Measurements from ENCODE around the gene EYA2.

The EYA2 gene

GRCh38 chr20:47215653-47216397 lies 321.2 kb downstream of the EYA2 start:
- Histone ChIP-seq H3K9ac (ENCODE audit: low read depth, low read length) (no peak overlapping the region), H3K4me1 (ENCODE audit: control insufficient read depth, insufficient read depth, low read length) (no peaks in the 10 kb centered on the region), H3K36me3 (ENCODE audit: control insufficient read depth, insufficient read depth, low read length) (peaks cover 53% of the 10 kb centered on the region), H3K9me3 (ENCODE audit: control insufficient read depth, insufficient read depth, low read length) (no peaks in the 10 kb centered on the region), H3K27me3 (ENCODE audit: control insufficient read depth, insufficient read depth, low read length) (no peaks in the 10 kb centered on the region), H3K4me3 (ENCODE audit: low read depth, low read length) (no peak overlapping the region)

- H3K9me3 ChIP-seq (ENCODE audit: control insufficient read depth, insufficient read depth, low read length), result no peaks in the 10 kb centered on the region
- H3K27me3 ChIP-seq (ENCODE audit: control insufficient read depth, insufficient read depth, low read length), result no peaks in the 10 kb centered on the region
- H3K9ac ChIP-seq (ENCODE audit: low read depth, low read length), result no peak overlapping the region
- H3K4me3 ChIP-seq (ENCODE audit: low read depth, low read length), result no peak overlapping the region
- H3K36me3 ChIP-seq (ENCODE audit: control insufficient read depth, insufficient read depth, low read length), result peaks cover 47% of the 10 kb centered on the region
- H3K4me1 ChIP-seq (ENCODE audit: control insufficient read depth, insufficient read depth, low read length), result no peaks in the 10 kb centered on the region
Measured at GRCh38 chr20:47216819-47217410, 322.3 kb downstream of the EYA2 start.

DNA sequence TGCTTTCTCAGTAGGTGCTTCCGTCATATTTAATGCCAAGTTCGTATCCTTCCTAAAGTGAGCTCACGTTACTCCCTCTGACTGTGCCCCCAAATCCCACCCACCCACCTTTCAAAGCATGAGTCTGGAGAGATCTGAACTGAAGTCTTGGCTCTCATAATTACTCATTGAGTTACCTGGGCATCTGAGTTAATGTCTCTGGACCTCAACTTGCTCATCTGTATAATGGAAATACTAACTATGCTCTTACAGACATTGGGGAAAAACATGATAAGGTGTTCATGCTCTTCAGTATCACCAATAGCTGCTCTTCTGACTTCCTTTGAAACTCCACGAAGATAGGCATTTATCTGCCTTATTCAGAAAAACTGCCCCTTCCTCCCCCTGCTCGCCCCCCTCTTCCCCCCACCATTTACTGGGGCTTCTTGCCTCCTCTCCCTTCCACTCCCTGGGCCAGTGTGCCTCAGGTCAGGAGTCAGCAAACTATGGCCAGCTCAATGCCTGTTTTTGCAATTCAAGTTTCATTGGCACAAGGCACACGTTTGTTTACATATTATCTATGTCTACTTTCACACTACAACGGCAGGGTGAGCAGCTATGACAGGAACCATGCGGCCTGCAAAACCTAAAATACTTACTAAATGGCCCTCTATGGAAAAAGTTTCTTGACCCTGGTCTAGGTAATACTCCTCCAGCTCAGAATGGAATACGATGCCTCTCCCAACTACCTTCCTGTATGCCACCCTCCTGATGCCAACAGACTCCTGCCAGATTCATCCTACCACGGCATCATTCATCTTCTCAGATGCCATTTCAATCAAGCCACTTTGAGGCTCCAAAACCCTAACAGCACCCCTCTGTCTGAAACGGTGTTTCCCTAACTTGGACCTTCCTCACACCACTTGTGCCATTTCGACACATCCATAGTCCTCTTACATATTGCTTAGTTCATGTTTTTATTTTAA lies 323.1 kb downstream of the EYA2 start:
- Histone ChIP-seq H3K4me1 (ENCODE audit: control insufficient read depth, insufficient read depth, low read length) (no peaks in the 10 kb centered on the region), H3K9me3 (ENCODE audit: control insufficient read depth, insufficient read depth, low read length) (no peaks in the 10 kb centered on the region), H3K4me3 (ENCODE audit: low read depth, low read length) (no peak overlapping the region), H3K27me3 (ENCODE audit: control insufficient read depth, insufficient read depth, low read length) (no peaks in the 10 kb centered on the region), H3K9ac (ENCODE audit: low read depth, low read length) (no peak overlapping the region), H3K36me3 (ENCODE audit: control insufficient read depth, insufficient read depth, low read length) (peaks cover 41% of the 10 kb centered on the region)

DNA sequence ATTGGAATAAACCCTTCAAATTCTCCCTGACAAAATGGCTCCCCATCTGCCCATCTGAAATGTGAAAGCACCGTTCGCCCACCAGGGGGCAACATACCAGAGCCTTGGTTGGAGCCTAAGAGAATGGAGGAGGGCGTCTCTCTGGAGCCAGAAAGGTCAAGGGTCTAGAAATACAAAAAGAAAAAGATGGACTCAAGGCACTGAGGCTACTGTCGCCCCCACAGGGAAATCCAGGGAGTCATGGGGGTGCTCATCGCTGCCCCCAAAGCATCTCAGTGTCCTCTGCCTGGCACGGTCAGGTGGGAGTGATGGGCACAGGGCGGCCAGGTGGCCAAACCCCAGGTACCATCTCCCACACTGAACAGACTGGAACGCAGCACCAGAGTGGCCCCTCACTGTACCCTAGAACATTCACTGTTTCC lies 325.5 kb downstream of the EYA2 start:
- Histone ChIP-seq H3K9ac (ENCODE audit: low read depth, low read length) (no peak overlapping the region), H3K4me3 (ENCODE audit: low read depth, low read length) (no peak overlapping the region), H3K4me1 (ENCODE audit: control insufficient read depth, insufficient read depth, low read length) (no peaks in the 10 kb centered on the region), H3K27me3 (ENCODE audit: control insufficient read depth, insufficient read depth, low read length) (no peaks in the 10 kb centered on the region), H3K36me3 (ENCODE audit: control insufficient read depth, insufficient read depth, low read length) (peaks cover 45% of the 10 kb centered on the region), H3K9me3 (ENCODE audit: control insufficient read depth, insufficient read depth, low read length) (no peaks in the 10 kb centered on the region)

GRCh38 chr20:47221036-47221625 lies 326.5 kb downstream of the EYA2 start:
- Histone ChIP-seq H3K36me3 (ENCODE audit: control insufficient read depth, insufficient read depth, low read length) (peaks cover 41% of the 10 kb centered on the region), H3K9ac (ENCODE audit: low read depth, low read length) (no peak overlapping the region), H3K4me3 (ENCODE audit: low read depth, low read length) (no peak overlapping the region), H3K4me1 (ENCODE audit: control insufficient read depth, insufficient read depth, low read length) (no peaks in the 10 kb centered on the region), H3K9me3 (ENCODE audit: control insufficient read depth, insufficient read depth, low read length) (no peaks in the 10 kb centered on the region), H3K27me3 (ENCODE audit: control insufficient read depth, insufficient read depth, low read length) (no peaks in the 10 kb centered on the region)

- Histone ChIP-seq H3K4me1 (ENCODE audit: control insufficient read depth, insufficient read depth, low read length) (no peaks in the 10 kb centered on the region), H3K27me3 (ENCODE audit: control insufficient read depth, insufficient read depth, low read length) (no peaks in the 10 kb centered on the region), H3K4me3 (ENCODE audit: low read depth, low read length) (no peak overlapping the region), H3K9ac (ENCODE audit: low read depth, low read length) (no peak overlapping the region), H3K36me3 (ENCODE audit: control insufficient read depth, insufficient read depth, low read length) (peaks cover 46% of the 10 kb centered on the region), H3K9me3 (ENCODE audit: control insufficient read depth, insufficient read depth, low read length) (no peaks in the 10 kb centered on the region)
Measured at GRCh38 chr20:47222468-47223119, 328.0 kb downstream of the EYA2 start.

GRCh38 chr20:47223896-47224295 lies 329.3 kb downstream of the EYA2 start:
- no peak overlapping the region for H3K4me3 ChIP-seq (ENCODE audit: low read depth, low read length)
- no peaks in the 10 kb centered on the region for H3K4me1 ChIP-seq (ENCODE audit: control insufficient read depth, insufficient read depth, low read length)
- no peaks in the 10 kb centered on the region for H3K9me3 ChIP-seq (ENCODE audit: control insufficient read depth, insufficient read depth, low read length)
- H3K27me3 ChIP-seq (ENCODE audit: control insufficient read depth, insufficient read depth, low read length), result no peaks in the 10 kb centered on the region
- H3K36me3 ChIP-seq (ENCODE audit: control insufficient read depth, insufficient read depth, low read length), result peaks cover 39% of the 10 kb centered on the region
- no peak overlapping the region for H3K9ac ChIP-seq (ENCODE audit: low read depth, low read length)

GRCh38 chr20:47224300-47224791 lies 329.7 kb downstream of the EYA2 start:
- no peaks in the 10 kb centered on the region for H3K4me1 ChIP-seq (ENCODE audit: control insufficient read depth, insufficient read depth, low read length)
- no peaks in the 10 kb centered on the region for H3K27me3 ChIP-seq (ENCODE audit: control insufficient read depth, insufficient read depth, low read length)
- H3K9ac ChIP-seq (ENCODE audit: low read depth, low read length), result no peak overlapping the region
- H3K9me3 ChIP-seq (ENCODE audit: control insufficient read depth, insufficient read depth, low read length), result no peaks in the 10 kb centered on the region
- H3K4me3 ChIP-seq (ENCODE audit: low read depth, low read length), result no peak overlapping the region
- H3K36me3 ChIP-seq (ENCODE audit: control insufficient read depth, insufficient read depth, low read length), result peaks cover 41% of the 10 kb centered on the region

GRCh38 chr20:47224857-47225256 lies 330.2 kb downstream of the EYA2 start:
- Histone ChIP-seq H3K9ac (ENCODE audit: low read depth, low read length) (no peak overlapping the region), H3K9me3 (ENCODE audit: control insufficient read depth, insufficient read depth, low read length) (no peaks in the 10 kb centered on the region), H3K4me3 (ENCODE audit: low read depth, low read length) (no peak overlapping the region), H3K4me1 (ENCODE audit: control insufficient read depth, insufficient read depth, low read length) (no peaks in the 10 kb centered on the region), H3K27me3 (ENCODE audit: control insufficient read depth, insufficient read depth, low read length) (no peaks in the 10 kb centered on the region), H3K36me3 (ENCODE audit: control insufficient read depth, insufficient read depth, low read length) (peaks cover 41% of the 10 kb centered on the region)

GRCh38 chr20:47225458-47225857 lies 330.8 kb downstream of the EYA2 start:
- no peaks in the 10 kb centered on the region for H3K9me3 ChIP-seq (ENCODE audit: control insufficient read depth, insufficient read depth, low read length)
- H3K27me3 ChIP-seq (ENCODE audit: control insufficient read depth, insufficient read depth, low read length), result no peaks in the 10 kb centered on the region
- H3K4me3 ChIP-seq (ENCODE audit: low read depth, low read length), result no peak overlapping the region
- no peaks in the 10 kb centered on the region for H3K4me1 ChIP-seq (ENCODE audit: control insufficient read depth, insufficient read depth, low read length)
- peaks cover 39% of the 10 kb centered on the region for H3K36me3 ChIP-seq (ENCODE audit: control insufficient read depth, insufficient read depth, low read length)
- no peak overlapping the region for H3K9ac ChIP-seq (ENCODE audit: low read depth, low read length)

- Histone ChIP-seq H3K9me3 (ENCODE audit: control insufficient read depth, insufficient read depth, low read length) (no peaks in the 10 kb centered on the region), H3K36me3 (ENCODE audit: control insufficient read depth, insufficient read depth, low read length) (peaks cover 33% of the 10 kb centered on the region), H3K9ac (ENCODE audit: low read depth, low read length) (no peak overlapping the region), H3K4me1 (ENCODE audit: control insufficient read depth, insufficient read depth, low read length) (peaks cover 4% of the 10 kb centered on the region), H3K27me3 (ENCODE audit: control insufficient read depth, insufficient read depth, low read length) (no peaks in the 10 kb centered on the region), H3K4me3 (ENCODE audit: low read depth, low read length) (no peak overlapping the region)
Measured at GRCh38 chr20:47227119-47227518, 332.5 kb downstream of the EYA2 start.
